Measurements from ENCODE around the gene POGLUT3. TPM values are rescaled to one million over a fixed set of nuclear protein-coding genes. Genes with fewer than 3 reads are reported as not detected.

The POGLUT3 gene
- total RNA-seq, 1 experiment from 2014 or later = 63.7 TPM

Other genes starting within 250 kb of the POGLUT3 start
- 0.41 TPM in 1 of 2 replicates, not detected in the other for gene C11orf65, start 30.9 kb downstream of the POGLUT3 start, total RNA-seq (2014; rRNA removed; shearing (Covaris generic))
- gene EXPH5, start 95.4 kb upstream of the POGLUT3 start, total RNA-seq (2014; rRNA removed; shearing (Covaris generic)) = 0.49 and 2.1 TPM in 2 replicates
- gene DDX10, start 166.7 kb upstream of the POGLUT3 start, total RNA-seq (2014; rRNA removed; shearing (Covaris generic)) = 17.2 and 26.3 TPM in 2 replicates